NCI-H1930 (cell line): ENCODE data around the gene EPHA2.
"Not testable (repeated sequence)": the region's sequence is repeated elsewhere in the genome, so short reads cannot be mapped to it uniquely, and the experiment has no call there.

Experiments used
- DNase-seq, 2 experiments: peaks; one replicate each; lab custom pipeline; 2025; lab: John Stamatoyannopoulos, UW

The EPHA2 gene

DNA sequence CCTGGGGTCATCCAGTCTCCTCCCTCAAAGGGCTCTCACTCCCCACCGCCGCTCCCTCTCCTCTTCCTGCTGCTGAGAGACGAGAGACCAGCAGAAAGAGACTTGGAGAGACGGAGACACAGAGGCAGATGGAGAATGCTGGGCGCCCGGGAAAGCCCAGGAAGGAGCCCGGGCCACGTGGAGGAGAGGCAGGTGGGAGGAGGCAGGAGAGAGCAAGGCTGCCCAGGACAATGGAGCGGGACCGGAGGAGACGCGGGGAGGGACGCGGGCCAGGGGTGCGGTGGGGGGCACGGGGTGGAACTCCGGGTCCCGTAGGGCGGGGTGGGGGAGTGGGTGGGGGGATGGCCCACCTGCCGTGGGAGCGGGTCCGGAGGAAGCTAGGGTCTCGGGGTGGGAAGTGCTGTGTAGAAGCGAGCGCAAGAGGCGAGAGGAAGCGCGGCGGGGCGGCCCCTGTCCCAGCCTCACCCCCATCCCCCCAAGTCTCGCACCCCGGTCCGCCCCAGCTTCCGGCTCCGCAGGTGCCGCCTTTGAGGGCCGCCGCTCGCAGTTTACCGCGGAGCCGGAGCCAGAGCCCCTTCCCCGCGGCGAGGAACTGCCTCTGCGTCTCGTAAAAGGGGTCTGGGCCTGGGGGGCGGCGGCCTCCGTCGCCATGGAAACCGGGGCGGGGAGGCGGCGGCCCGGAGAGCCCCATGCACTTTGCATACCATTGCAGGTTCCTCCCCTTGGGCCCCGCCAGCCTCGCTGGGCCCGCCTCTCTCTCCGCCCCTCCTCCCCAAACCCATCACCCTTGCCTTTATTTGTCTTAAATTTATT is 11.7 kb upstream of the EPHA2 start:
- DNase-seq = no peak

DNA sequence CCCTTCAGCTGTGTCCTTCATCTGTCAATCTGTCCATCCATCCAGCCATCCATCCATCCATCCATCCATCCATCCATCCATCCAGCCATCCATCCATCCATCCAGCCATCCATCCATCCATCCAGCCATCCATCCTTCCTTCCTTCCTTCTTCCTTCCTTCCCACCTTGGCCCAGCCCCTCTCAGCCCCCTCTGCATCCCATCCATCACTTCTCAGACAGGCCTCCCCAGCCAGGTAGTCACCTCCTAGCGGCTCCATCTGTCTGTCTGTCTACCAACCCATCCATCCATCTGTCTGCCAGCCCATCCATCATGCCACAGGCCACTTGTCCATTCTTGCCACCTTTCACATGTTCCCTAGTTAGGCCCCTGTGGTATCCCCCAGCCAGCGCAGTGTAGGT is 10.2 kb upstream of the EPHA2 start:
- DNase-seq = no peak

GRCh38 chr1:16165548-16165947 is 9.7 kb upstream of the EPHA2 start:
- no peak for DNase-seq

DNA sequence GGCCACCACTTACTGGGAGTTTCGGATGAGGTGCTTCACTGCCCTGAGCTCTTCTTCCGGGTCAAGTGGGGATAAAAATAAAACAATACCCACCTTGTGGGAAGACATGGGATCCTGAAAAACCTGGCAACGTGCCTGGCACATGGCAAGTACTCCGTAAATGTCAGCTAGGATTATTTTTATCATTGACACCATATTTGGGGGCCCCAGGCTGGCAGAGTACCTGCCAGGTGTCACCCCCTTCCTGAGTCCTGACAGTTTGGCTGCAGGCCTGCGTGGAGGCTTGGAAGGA is 9.2 kb upstream of the EPHA2 start:
- DNase-seq = no peak

DNA sequence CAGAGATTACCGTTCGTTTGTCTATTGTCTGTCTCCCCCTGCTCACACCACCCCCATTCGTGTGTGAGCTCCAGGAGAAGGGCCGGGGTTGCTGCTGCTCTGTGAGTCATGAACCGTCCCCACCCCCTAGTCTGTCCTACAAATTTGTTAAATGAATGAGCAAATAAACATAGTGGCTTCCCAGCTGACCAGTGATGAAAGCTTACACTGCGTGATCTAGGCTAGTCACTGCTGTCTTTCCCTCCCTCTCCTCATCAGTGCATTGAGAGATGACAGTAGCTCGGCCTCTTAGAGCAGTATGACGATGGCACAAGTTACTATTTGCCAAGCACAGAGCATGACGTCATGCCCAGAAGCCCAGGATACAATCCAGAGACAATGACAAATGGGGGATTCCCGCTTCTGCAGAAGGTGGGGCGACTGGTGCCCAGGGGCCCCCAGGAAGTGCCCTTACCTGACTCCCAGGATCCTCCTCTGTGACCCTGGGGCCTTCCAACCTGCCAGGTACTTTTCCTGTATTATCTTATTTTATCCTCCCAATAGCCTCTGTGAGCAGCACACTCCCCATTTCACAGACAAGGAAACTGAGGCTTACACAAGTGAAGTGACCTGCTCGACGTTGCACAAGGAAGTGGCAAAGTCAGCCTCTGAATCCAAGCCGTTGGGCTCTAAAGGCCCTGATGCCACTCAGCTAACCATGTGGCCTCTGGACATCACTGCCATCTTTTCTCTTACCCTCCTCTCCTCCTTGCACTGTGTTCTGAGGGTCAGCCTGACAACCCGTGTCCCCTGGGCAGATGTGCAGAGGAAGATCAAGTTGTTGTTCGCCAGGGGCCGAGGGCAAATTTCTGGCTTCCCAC is 8.6 kb upstream of the EPHA2 start:
- DNase-seq = no peak

DNA sequence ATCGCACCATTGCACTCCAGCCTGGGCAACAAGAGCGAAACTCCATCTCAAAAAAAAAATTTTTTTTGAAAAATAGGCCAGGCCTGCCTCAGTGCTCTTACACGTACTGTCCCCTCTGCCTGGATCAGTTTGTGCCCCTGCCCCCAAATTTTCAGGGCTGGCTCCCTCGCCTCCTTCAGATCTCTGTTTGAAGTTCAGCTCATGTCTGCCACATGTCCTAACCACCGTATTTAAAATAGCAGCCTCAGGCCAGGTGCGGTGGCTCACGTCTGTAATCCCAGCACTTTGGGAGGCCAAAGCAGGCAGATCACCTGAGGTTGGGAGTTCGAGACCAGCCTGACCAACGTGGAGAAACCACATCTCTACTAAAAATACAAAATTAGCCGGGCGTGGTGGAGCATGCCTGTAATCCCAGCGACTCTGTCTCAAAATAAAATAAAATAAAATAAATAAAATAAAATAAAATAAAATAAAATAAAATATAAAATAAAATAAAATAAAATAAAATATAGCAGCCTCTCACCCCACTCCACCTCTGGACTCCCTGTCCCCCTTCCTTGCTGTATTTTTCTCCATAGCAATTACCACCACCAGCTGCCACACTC is 7.8 kb upstream of the EPHA2 start:
- not testable (repeated sequence) for DNase-seq

DNA sequence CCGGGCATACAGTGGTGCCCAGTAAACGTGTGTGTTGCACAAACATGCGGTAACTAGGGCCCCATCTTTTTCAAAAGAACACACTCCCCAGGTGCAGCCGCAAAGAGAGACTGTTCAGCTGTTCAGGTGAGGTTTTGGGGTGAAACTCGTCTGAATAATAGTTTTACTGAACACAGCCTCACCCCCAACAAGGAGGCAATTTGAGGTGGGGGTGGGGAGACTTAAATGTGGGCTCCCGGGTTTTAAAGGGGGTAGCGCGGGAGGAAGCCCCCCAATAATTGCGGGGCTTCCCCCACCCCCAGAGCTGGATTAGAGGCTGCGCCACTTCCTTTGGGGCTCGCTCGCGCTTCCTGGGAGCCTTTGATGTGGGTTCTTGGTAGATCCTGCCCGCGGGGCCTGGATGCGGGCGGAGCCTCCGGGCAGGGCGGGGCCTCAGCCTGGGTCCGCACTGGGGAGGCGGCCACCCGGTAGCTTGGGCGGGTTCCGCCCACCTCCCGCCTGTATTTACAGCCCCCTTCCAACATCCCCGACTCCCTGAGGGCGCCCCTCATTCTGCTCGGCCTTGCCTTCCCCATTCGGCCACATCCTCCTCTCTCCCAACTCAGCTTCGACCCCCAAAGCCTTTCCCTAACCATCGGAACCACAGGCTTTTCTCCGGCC is 6.4 kb upstream of the EPHA2 start:
- DNase-seq = no peak

DNA sequence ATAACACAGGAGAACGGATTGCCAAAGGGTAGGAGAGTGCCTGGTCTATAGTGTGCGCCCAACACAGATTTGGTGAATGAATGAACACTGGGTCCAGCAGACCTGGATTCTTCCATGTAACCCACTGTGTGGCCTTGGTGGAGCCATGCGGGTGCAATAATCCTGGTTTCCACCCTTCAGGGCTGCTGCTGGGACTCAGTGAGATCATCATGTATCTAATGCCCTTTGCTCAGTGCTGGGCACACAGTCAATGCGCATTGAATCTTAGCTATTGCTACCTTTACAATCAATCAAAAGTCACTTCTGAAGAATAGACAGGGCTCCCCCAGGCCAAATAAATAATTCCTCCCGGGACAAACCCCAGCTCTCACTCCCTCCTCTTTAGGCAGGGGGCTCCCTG is 5.8 kb upstream of the EPHA2 start:
- DNase-seq = no peak

- no peak for DNase-seq
These were observed 3.3 kb upstream of the EPHA2 start for GRCh38 chr1:16158993-16159831.

GRCh38 chr1:16158025-16158424 is 2.2 kb upstream of the EPHA2 start:
- no peak for DNase-seq

DNA sequence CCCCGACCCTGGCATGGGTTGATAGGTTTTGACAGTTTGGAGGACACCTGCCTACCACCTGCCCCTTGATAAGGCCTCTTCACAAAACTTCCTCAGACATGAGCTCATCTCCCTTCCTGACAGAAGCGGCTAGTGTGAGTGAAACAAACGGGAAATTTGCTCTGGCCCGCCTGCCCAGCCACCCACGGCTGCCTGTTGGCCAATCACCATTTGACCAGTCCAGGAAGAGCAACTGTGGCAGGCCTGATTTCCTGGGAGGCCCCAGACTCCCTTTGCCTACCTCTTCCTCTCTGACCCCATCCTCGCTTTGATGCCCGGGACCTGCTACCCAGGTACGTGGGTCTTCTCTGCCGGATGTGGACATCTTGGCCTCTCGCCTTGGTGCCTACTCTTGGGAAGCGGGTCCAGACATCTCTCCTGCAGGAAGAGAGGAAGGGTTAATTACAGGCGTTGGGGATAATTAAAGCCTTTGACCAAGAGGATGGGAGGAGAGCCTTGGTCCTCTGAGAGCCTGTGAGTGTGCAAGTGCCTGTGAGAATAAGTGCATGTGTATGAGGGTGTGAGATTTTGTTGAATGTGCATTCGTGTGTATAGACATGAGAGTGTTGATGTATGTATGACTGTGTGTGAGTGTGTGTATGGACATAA is 1.1 kb upstream of the EPHA2 start:
- no peak for DNase-seq

DNA sequence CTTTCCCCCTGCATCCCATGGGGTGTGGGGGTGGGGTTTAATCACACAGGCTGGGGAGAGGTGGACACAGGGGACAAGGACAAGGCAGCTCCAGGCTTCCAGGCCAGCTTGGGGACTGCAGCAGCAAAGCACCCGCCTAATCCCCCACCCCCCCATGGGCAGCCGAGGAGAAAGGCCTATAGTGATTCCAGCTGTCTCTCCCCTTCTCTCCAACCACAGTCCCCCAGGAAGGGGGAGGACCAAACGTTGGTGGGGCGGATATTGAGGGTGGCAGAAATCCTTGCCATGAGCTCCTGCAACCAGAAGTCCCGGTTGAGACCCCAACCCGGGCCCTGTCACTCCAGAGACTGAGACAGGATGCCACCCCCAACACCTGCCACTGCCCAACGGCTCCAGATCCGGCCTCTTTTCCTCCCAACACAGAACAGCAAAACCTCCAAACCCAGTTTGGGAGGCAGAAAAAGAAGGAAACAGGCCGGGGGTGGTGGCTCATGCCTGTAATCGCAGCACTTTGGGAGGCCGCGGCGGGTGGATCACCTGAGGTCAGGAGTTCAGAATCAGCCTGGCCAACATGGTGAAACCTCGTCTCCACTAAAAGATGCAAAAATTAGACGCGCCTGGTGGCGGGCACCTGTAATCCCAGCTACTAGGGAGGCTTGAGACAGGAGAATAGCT is 1.7 kb downstream of the EPHA2 start:
- no peak for DNase-seq

DNA sequence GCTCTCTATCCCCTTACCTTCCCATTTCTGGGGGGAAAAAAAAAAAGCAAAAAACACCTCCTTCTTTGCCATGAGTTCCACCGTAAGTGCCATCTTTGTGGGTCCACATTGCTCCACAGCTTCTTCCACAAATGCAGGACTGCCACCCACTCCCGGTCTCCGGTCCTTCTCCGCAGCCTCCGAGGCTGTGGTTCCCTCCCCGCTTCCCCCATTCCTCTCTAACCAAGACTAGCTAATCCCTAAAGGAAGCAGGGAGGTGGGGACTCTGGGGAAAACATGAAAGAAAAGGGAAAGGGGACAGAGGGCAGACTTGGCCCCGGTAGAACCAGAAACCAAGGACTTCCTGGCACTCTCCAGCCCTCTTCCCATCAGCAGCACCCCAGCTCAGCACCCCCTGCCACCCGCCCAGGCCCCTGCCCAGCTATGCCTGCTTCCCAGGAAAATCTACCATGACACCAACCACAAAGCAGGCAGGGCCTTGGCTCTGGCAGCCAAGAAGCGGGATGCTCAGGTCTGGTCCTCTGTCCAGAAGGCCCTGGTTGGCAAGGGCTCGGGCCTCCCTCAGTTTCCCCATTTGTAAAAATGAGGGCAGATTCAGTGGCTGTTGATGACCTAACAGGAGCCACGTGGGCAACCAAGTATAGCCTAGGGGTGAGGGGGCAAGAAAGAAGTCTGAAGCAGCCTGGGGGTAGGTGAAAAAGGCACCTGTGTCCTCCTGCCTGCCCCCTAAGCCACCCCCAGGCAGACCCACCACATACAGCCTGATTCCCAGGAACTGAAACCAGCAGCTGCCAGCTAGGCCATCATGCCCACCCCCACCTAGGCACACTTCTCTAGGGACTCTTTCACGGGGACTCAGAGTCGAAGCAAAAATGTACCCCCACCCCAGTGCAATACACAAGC is 2.5 kb downstream of the EPHA2 start:
- DNase-seq = no peak

- no peak for DNase-seq
These were observed 3.3 kb downstream of the EPHA2 start for GRCh38 chr1:16152481-16153087.

- DNase-seq = no peak
These were observed 3.9 kb downstream of the EPHA2 start for GRCh38 chr1:16151995-16152384.

DNA sequence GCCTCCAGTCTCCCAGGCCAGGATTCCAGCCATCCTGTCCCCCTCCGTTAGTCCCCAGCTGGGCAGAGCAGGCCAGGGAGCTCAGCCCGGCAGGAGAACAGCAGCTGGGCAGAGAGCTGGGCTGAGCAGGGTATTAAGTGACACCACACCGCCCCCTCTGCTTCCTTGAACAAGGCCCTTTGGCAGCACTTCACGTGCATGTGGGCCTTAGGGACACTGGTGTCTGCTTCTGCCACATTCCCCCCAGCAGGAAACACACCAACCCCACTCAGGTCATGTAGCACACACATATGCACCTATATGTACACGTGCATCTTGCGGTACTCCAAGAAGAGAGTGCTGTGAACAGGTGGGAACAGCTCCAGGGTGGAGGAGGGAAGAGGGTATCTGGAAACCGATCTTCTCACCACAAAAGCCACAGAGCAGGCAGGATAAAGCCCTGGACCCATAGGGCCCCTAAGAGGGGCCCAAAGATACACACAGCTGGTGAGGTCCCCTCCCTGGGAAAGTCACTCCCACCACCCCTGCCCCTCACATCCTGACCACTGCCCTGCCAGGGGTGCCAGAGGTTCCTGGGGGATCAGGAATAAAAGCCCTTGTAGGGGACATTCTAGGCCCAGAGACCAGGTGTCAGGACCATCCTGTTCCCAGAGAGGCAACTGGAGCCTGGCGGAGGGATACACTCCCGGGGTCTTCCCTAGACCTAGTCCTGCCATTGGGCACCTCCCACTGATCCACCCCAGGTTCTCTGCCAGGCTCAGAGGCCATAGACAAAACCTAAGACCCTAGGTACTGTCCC is 4.5 kb downstream of the EPHA2 start:
- peak in 1 of 2 experiments; percentile 7 for DNase-seq

DNA sequence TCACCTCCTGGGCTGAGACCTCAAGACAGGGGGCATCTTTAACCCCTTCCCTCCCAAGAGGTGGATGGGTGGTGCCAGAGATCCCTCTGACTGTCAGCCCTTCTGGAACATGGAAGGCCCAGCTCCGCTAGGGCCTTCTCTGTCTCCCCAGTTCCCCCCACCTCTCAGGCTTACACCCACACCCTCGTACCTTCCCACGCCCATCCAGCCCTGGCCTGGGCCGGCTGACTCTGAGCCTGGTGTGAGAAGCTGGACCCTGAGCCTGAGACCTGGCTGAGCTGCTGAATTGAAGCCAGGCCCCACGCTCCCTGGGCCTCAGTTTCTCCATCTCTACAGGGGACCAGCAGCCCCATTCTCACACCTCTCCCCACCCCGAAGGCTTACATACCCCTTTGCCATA is 5.4 kb downstream of the EPHA2 start:
- no peak for DNase-seq
